ENCODE measurements around the gene ATG9B. TPM values are rescaled to one million over a fixed set of nuclear protein-coding genes. Genes with fewer than 3 reads are reported as not detected.

ATG9B gene
- total and polyA plus RNA-seq, 2 of the 13 experiments (the other 11 are each of a cell fraction or from before 2014, with no cell fraction given): 0.24 TPM; not detected in 1

DNA sequence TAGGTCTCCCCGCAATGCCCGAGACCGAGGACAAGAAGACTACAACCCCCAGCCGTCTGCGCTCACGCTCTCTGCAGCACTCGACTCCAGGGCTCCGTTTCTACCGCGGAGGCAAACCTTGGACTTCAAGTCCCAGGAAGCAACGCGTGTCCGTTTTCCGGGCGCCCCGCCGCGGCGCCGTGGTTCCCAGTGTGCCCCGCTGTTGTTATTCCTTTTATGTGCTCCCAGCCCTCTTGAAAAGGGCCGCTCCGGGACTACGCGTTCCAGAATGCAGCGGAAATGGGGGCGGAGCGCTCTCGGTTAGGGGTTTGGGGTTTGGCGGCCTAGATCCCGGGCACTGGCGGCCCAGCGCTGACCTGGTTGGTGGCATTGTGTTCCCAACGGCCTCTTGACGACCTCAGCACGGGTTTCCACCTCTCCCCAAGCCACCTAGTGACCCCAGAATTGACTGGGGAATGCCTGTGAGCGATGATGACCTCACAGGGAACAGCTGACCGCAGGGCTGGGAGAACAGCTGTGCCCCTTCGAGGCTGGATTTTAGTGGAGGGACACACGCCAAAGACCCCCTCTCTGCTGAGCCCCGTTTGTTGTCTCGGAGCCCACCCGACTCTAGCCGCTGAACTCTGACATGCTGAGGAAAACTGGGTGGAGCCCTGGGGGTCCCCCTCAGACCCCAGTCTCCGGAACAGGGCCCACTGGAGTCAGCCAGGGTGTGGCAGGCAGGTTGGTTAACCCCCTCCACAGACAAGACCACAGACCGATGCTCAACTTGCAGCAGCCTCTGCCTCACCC lies 33.9 kb upstream of the ATG9B start (continued):
- TF ChIP-seq NR2C2 (CRISPR knock-in tag; IDR thresholded peaks at IDR 0.05; ENCODE audit: borderline replicate concordance) (peak; percentile 90), ZSCAN21 (CRISPR knock-in tag; IDR thresholded peaks at IDR 0.05; ENCODE audit: borderline replicate concordance) (no peak), RCOR2 (CRISPR knock-in tag; IDR thresholded peaks at IDR 0.05) (no peak), MAFG (CRISPR knock-in tag; IDR thresholded peaks at IDR 0.05) (no peak), KDM4B (CRISPR knock-in tag; IDR thresholded peaks at IDR 0.05) (no peak), TOE1 (CRISPR knock-in tag; IDR thresholded peaks at IDR 0.05) (no peak), ZNF530 (CRISPR knock-in tag; IDR thresholded peaks at IDR 0.05; ENCODE audit: low read depth) (no peak), ZNF331 (CRISPR knock-in tag; IDR thresholded peaks at IDR 0.05) (0 out of 2 replicates have a peak, but pooled peaks have one; percentile 10), THAP11 (CRISPR knock-in tag; IDR thresholded peaks at IDR 0.05) (peak; percentile 99), ZNF501 (CRISPR knock-in tag; IDR thresholded peaks at IDR 0.05) (0 out of 2 replicates have a peak, but pooled peaks have one; percentile 18), ZFP36L1 (CRISPR knock-in tag; IDR thresholded peaks at IDR 0.05) (no peak), CEBPG (CRISPR knock-in tag; IDR thresholded peaks at IDR 0.05) (no peak; the same call in 1 of the 2 replicates), ZNF773 (CRISPR knock-in tag; IDR thresholded peaks at IDR 0.05; ENCODE audit: borderline replicate concordance) (no peak), HOXA3 (CRISPR knock-in tag; IDR thresholded peaks at IDR 0.05) (peak; percentile 68), ZMAT3 (CRISPR knock-in tag; conservative IDR thresholded peaks at IDR 0.05) (no peak; the same call in 1 of the 2 replicates), ZBTB7A (CRISPR knock-in tag; IDR thresholded peaks at IDR 0.05) (0 out of 2 replicates have a peak, but pooled peaks have one; percentile 33), ZNF224 (CRISPR knock-in tag; IDR thresholded peaks at IDR 0.05) (0 out of 2 replicates have a peak, but pooled peaks have one; percentile 16), STAG1 (CRISPR knock-in tag; IDR thresholded peaks at IDR 0.05) (no peak)
- TF ChIP-seq, protein P1, sequence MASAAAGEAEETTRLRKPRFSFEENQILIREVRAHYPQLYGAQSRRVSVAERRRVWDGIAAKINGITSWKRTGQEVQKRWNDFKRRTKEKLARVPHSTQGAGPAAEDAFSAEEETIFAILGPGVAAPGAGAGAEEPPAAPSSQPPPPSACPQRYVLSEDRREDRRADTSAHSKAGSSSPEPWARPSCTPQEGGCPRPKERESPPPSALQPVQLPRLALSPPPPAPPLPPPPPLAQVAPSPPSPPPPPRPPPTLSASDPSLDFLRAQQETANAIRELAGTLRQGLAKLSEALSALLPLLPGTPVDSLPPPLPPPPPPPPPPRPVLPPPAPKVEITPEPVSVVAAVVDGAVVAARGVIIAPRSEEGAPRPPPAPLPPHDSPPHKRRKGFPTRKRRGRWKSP (CRISPR knock-in tag; IDR thresholded peaks at IDR 0.05): peak; percentile 68; the same call in 1 of the 2 replicates
- TF ChIP-seq, protein P2, sequence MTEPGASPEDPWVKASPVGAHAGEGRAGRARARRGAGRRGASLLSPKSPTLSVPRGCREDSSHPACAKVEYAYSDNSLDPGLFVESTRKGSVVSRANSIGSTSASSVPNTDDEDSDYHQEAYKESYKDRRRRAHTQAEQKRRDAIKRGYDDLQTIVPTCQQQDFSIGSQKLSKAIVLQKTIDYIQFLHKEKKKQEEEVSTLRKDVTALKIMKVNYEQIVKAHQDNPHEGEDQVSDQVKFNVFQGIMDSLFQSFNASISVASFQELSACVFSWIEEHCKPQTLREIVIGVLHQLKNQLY (CRISPR knock-in tag; IDR thresholded peaks at IDR 0.05): no peak
- TF ChIP-seq, protein P3, sequence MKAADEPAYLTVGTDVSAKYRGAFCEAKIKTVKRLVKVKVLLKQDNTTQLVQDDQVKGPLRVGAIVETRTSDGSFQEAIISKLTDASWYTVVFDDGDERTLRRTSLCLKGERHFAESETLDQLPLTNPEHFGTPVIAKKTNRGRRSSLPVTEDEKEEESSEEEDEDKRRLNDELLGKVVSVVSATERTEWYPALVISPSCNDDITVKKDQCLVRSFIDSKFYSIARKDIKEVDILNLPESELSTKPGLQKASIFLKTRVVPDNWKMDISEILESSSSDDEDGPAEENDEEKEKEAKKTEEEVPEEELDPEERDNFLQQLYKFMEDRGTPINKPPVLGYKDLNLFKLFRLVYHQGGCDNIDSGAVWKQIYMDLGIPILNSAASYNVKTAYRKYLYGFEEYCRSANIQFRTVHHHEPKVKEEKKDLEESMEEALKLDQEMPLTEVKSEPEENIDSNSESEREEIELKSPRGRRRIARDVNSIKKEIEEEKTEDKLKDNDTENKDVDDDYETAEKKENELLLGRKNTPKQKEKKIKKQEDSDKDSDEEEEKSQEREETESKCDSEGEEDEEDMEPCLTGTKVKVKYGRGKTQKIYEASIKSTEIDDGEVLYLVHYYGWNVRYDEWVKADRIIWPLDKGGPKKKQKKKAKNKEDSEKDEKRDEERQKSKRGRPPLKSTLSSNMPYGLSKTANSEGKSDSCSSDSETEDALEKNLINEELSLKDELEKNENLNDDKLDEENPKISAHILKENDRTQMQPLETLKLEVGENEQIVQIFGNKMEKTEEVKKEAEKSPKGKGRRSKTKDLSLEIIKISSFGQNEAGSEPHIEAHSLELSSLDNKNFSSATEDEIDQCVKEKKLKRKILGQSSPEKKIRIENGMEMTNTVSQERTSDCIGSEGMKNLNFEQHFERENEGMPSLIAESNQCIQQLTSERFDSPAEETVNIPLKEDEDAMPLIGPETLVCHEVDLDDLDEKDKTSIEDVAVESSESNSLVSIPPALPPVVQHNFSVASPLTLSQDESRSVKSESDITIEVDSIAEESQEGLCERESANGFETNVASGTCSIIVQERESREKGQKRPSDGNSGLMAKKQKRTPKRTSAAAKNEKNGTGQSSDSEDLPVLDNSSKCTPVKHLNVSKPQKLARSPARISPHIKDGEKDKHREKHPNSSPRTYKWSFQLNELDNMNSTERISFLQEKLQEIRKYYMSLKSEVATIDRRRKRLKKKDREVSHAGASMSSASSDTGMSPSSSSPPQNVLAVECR (CRISPR knock-in tag; IDR thresholded peaks at IDR 0.05; ENCODE audit: borderline replicate concordance): peak; percentile 78; the same call in 1 of the 2 replicates
- TF ChIP-seq, protein P4, sequence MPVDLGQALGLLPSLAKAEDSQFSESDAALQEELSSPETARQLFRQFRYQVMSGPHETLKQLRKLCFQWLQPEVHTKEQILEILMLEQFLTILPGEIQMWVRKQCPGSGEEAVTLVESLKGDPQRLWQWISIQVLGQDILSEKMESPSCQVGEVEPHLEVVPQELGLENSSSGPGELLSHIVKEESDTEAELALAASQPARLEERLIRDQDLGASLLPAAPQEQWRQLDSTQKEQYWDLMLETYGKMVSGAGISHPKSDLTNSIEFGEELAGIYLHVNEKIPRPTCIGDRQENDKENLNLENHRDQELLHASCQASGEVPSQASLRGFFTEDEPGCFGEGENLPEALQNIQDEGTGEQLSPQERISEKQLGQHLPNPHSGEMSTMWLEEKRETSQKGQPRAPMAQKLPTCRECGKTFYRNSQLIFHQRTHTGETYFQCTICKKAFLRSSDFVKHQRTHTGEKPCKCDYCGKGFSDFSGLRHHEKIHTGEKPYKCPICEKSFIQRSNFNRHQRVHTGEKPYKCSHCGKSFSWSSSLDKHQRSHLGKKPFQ (CRISPR knock-in tag; IDR thresholded peaks at IDR 0.05; ENCODE audit: insufficient replicate concordance): no peak
